Vagina (tissue), 2 donors: Measurements from ENCODE around the gene HFE. TPM values are rescaled to one million over a fixed set of nuclear protein-coding genes. Genes with fewer than 3 reads are reported as not detected.
"Not testable (repeated sequence)": the region's sequence is repeated elsewhere in the genome, so short reads cannot be mapped to it uniquely, and the experiment has no call there.

Experiments
- DNase-seq, 2 donors: peaks; one replicate each; pipeline ENCODE4 v3.0.0-alpha.2; 2017; ENCODE audit errors: extremely low spot score in 2 of 2
- H3K27ac ChIP-seq: fragments of 200-600 bp; sonication (generic); one replicate; pipeline ENCODE4 v1.5.1; 2019
- H3K27me3 ChIP-seq: fragments of 200-600 bp; sonication (generic); one replicate; pipeline ENCODE4 v1.5.1; 2019
- H3K36me3 ChIP-seq, 2 donors: fragments of 200-600 bp; sonication (generic); one replicate each; pipeline ENCODE4 v1.5.1; 2017 to 2019
- H3K4me1 ChIP-seq: fragments of 200-600 bp; sonication (generic); one replicate; pipeline ENCODE4 v1.5.1; 2019
- H3K4me3 ChIP-seq, 2 donors: fragments of 200-600 bp; sonication (generic); 1 replicate in 1 of 2; 2 replicates in 1 of 2; pipeline ENCODE4 v1.5.1; 2016 to 2019
- H3K9me3 ChIP-seq: fragments of 200-600 bp; sonication (generic); one replicate; pipeline ENCODE4 v1.5.1; 2019
- CTCF ChIP-seq, 3 experiments: fragments of 450-650 bp in 2 of 3; fragments of 200-600 bp in 1 of 3; sonication (generic) in 1 of 3; IDR thresholded peaks; one replicate each; pipeline ENCODE4 v1.5.1; 2017 to 2019; ENCODE audit warnings: antibody characterized with exemption in 3 of 3, mild to moderate bottlenecking in 2 of 3, moderate library complexity in 2 of 3
- POLR2A ChIP-seq, 2 donors: fragments of 450-650 bp; IDR thresholded peaks; one replicate each; pipeline ENCODE4 v1.6.1; 2017; ENCODE audit warnings: antibody characterized with exemption in 2 of 2, mild to moderate bottlenecking in 2 of 2, moderate library complexity in 2 of 2
- POLR2AphosphoS5 ChIP-seq, 2 donors: sonication (generic); formaldehyde crosslinking; IDR thresholded peaks; one replicate each; pipeline ENCODE4 v1.9.0; 2017; ENCODE audit warnings: antibody characterized with exemption in 2 of 2, mild to moderate bottlenecking in 2 of 2, low read depth in 1 of 2; ENCODE audit not compliant: insufficient read depth in 1 of 2
- intact Hi-C: fragments of 100-400 bp; cut with DNase I; formaldehyde crosslinking; loops from one replicate; pipeline ENCODE4 v1.15.1; 2023
- total RNA-seq: library from RNA; depleted of rRNA; stranded (reverse); fragments of >200 nt; gene quantifications from one replicate; pipeline ENCODE4 v1.2.3, GENCODE V29; 2016

The HFE gene
- total RNA-seq, 1 donor from 2014 or later, result 7.6 TPM

GRCh38 chr6:26057899-26058298, 29.3 kb upstream of the HFE start:
- H3K27me3 ChIP-seq, result no peaks in the 10 kb centered on the region
- TF ChIP-seq POLR2AphosphoS5 (IDR thresholded peaks at IDR 0.05; ENCODE audit: insufficient read depth in 1 of 2, low read depth in 1 of 2) (no peak), POLR2A (IDR thresholded peaks at IDR 0.05) (no peak), CTCF (IDR thresholded peaks at IDR 0.05) (no peak)
- no peak overlapping the region for H3K4me3 ChIP-seq
- H3K27ac ChIP-seq, result no peak overlapping the region
- peaks cover 15% of the 10 kb centered on the region for H3K4me1 ChIP-seq
- no peaks in the 10 kb centered on the region for H3K36me3 ChIP-seq
- DNase-seq, result no peak
- intact Hi-C loops, result loop anchor here (2.0 kb wide), 2 partner anchors 41 to 67 kb away; a partner anchor contains a TSS
- H3K9me3 ChIP-seq, result no peaks in the 10 kb centered on the region

- intact Hi-C loops, H3K27ac ChIP-seq, H3K4me3 ChIP-seq, H3K9me3 ChIP-seq, H3K27me3 ChIP-seq, H3K36me3 ChIP-seq, DNase-seq: not testable (repeated sequence)
- peaks cover 14% of the 10 kb centered on the region for H3K4me1 ChIP-seq
These were observed 28.7 kb upstream of the HFE start for GRCh38 chr6:26058477-26059033.

- Histone ChIP-seq H3K4me3 (no peak overlapping the region), H3K9me3 (no peaks in the 10 kb centered on the region), H3K27me3 (no peaks in the 10 kb centered on the region), H3K4me1 (peaks cover 4% of the 10 kb centered on the region), H3K36me3 (no peaks in the 10 kb centered on the region), H3K27ac (no peak overlapping the region)
- TF ChIP-seq POLR2A (IDR thresholded peaks at IDR 0.05) (no peak), POLR2AphosphoS5 (IDR thresholded peaks at IDR 0.05; ENCODE audit: insufficient read depth in 1 of 2, low read depth in 1 of 2) (no peak), CTCF (IDR thresholded peaks at IDR 0.05) (no peak)
- no peak for DNase-seq
- intact Hi-C loops, result no loop called here
These were observed 27.3 kb upstream of the HFE start for GRCh38 chr6:26059941-26060340.

- H3K4me1 ChIP-seq, result no peaks in the 10 kb centered on the region
- no peaks in the 10 kb centered on the region for H3K27me3 ChIP-seq
- H3K27ac ChIP-seq, result no peak overlapping the region
- intact Hi-C loops, result no loop called here
- H3K4me3 ChIP-seq, result no peak overlapping the region
- no peaks in the 10 kb centered on the region for H3K9me3 ChIP-seq
- no peak for DNase-seq
- TF ChIP-seq CTCF (IDR thresholded peaks at IDR 0.05) (peak; percentile 59 to 77 (median 70)), POLR2A (IDR thresholded peaks at IDR 0.05) (no peak), POLR2AphosphoS5 (IDR thresholded peaks at IDR 0.05; ENCODE audit: insufficient read depth in 1 of 2, low read depth in 1 of 2) (peak in 1 of 2 donors; percentile 41)
- H3K36me3 ChIP-seq, result no peaks in the 10 kb centered on the region
These were observed 22.5 kb upstream of the HFE start for GRCh38 chr6:26064619-26065257.

- DNase-seq, result no peak
- no peak overlapping the region for H3K4me3 ChIP-seq
- intact Hi-C loops, result no loop called here
- no peaks in the 10 kb centered on the region for H3K9me3 ChIP-seq
- H3K36me3 ChIP-seq, result no peaks in the 10 kb centered on the region
- no peaks in the 10 kb centered on the region for H3K27me3 ChIP-seq
- no peak overlapping the region for H3K27ac ChIP-seq
- no peaks in the 10 kb centered on the region for H3K4me1 ChIP-seq
- peak in 2 of 3 experiments; percentile 78 for TF ChIP-seq CTCF (IDR thresholded peaks at IDR 0.05)
- no peak for TF ChIP-seq POLR2A (IDR thresholded peaks at IDR 0.05)
- peak in 1 of 2 donors; percentile 56 for TF ChIP-seq POLR2AphosphoS5 (IDR thresholded peaks at IDR 0.05; ENCODE audit: insufficient read depth in 1 of 2, low read depth in 1 of 2)
These were observed 21.3 kb upstream of the HFE start for GRCh38 chr6:26065952-26066380.
